Stimulated activated CD4-positive, alpha-beta T cell treated with anti-CD3 and anti-CD28 coated beads, TNF-alpha, amount 100 ng/mL, for 48 hours (primary cell): ENCODE measurements around the gene APEH.
"Not testable (repeated sequence)": the region's sequence is repeated elsewhere in the genome, so short reads cannot be mapped to it uniquely, and the experiment has no call there.

Source experiments
- DNase-seq, 3 donors: peaks; one replicate each; pipeline ENCODE4 v3.0.0-alpha.2; 2020; ENCODE audit warnings: low read depth in 3 of 3

Gene APEH

GRCh38 chr3:49689908-49690624, 15.9 kb downstream of the APEH start:
- DNase-seq, result not testable (repeated sequence)

GRCh38 chr3:49690856-49691255, 16.7 kb downstream of the APEH start:
- DNase-seq, result not testable (repeated sequence)

GRCh38 chr3:49691481-49691880, 17.3 kb downstream of the APEH start:
- not testable (repeated sequence) for DNase-seq

DNA sequence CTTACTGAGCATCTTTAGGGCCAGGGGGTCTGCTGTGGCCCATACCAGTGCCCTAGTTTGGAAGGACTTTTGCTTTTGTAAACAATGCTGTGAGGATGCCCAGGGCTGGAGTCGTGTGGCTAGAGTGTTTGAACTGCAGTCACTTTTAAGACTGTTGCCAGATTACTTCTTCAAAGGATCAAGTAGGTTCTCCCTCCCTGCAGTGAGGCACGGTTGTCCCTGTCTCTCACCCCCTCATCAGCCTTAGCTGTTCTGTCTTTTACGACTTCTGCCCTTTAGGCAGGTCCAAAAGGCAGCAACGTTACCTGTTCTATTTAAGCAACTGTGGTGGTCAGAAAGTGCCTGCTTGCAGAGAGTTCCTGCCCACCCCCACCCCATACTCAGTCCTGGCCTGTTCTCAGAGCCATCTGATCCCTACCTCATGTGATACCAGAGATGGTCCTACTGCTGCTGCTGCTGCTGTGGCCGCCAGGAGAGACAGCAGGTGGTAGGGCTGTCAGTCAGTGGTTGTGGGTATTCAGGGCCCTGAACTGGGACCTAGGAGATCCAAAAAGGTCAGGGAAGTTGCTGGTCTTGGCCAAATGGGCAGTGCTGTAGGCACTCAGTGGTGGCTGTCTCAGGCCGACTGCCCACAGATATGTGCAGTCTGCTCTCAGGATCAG, 20.4 kb downstream of the APEH start:
- not testable (repeated sequence) for DNase-seq

GRCh38 chr3:49695350-49696015, 21.3 kb downstream of the APEH start:
- DNase-seq, result not testable (repeated sequence)

- no peak for DNase-seq
These were observed 25.3 kb downstream of the APEH start for GRCh38 chr3:49699281-49699979.

- DNase-seq, result no peak
These were observed 25.9 kb downstream of the APEH start for GRCh38 chr3:49700014-49700413.

DNA sequence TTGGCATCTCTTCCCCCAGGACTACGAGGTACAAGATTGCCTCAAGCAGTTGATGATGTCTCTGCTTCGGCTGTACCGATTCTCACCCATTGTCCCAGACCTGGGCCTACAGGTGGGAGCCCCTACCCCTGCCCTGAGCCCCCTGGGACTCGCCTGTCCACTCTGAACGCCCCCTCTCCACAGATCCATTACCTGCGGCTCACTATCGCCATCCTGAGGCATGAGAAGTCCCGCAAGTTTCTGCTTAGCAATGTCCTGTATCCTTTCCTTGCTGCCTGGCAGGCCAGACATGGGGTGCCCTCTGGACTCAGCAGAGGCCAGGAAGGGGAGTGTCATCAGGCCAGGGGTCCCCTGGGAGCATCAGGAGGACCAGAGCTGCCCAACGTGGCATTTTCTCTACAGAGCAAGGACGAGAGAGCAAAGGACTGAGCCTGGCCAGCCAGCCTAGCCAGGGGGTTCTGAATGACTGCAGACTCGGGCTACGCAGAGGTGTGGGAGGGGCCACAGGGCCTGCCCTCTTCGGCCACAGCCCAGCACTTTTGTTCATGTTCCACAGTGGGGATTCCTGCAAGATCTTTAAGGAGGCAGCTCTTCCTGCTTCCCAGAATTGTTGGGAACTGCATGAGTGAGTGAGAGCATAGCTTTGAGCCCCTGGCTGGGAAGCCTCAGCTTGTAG, 26.4 kb downstream of the APEH start:
- no peak for DNase-seq

DNA sequence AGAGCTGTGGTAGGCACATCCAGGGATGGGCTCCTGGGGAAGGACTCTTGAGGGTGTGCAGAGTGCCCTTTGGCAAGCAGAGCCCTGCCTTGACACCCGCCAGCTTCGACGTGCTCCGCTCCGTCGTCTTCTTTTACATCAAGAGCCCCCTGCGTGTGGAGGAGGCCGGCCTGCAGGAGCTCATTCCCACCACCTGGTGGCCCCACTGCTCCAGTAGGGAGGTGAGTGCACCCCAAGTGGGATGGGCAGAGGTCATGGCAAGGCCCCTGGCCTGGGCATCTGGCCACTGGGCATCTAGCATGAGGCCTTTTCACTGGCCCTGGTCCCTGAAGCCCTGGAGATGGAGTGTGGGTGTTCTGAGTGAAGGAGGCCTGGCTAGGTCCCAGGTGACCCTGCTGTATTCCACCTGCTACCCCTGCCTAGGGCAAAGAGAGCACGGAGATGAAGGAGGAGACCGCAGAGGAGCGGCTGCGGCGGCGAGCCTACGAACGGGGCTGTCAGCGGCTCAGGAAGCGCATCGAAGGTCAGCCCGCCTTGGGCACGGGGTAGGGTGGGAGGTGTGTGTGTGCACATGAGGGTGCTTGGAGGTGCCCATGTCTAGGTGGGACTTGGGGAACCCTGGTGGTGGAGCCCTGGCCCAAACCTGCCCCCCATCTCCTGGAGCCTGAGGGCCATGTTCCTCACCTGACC, 27.4 kb downstream of the APEH start:
- DNase-seq, result no peak

- DNase-seq, result no peak
These were observed 28.5 kb downstream of the APEH start for GRCh38 chr3:49702672-49703071.

DNA sequence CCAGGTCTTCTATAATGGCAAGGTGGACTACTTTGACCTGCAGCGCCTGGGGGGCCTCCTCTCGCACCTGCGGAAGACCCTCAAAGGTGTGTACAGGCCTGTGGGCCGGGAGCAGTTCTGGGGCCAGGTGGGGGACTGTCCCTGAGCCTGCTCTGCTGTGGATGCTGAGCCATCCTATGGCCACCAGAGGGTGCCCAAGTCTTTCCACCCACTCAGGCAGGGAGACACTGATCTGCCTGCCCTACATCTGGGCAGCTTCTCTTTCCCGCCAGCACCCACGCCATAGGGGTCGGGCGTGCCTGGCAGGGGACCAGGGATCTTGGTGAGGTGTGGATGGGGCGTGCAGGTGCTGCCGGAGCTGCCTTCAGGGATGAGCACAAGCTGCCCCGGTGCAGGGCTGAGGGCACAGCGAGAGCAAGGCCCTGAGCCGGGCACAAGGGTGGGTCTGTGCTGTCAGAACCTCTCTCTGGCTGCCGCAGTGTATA, 29.3 kb downstream of the APEH start:
- DNase-seq, result peak in 1 of 3 donors; percentile 47

DNA sequence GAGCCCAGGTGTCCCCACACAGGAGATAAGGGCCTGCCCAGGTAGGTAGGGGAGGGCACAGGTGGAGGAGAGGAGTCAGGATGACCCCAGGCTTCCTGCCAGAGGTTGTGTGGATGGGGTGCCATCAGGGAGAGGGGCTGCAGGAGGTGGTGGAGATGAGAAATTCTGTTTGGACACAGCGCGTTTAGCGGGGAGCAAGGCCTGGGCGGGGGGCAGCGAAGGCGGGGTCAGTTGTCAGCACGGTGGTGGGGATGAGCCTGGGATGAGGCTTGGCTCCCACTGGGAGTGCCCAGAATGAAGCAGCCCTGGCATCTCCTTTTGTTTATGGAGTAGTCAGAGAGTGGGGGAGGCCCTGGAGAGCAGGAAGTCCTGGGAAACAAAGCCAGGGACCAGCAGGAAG, 29.8 kb downstream of the APEH start:
- no peak for DNase-seq

- no peak for DNase-seq
These were observed 30.5 kb downstream of the APEH start for GRCh38 chr3:49704629-49705028.

- DNase-seq, result no peak
These were observed 31.3 kb downstream of the APEH start for GRCh38 chr3:49705390-49705960.

DNA sequence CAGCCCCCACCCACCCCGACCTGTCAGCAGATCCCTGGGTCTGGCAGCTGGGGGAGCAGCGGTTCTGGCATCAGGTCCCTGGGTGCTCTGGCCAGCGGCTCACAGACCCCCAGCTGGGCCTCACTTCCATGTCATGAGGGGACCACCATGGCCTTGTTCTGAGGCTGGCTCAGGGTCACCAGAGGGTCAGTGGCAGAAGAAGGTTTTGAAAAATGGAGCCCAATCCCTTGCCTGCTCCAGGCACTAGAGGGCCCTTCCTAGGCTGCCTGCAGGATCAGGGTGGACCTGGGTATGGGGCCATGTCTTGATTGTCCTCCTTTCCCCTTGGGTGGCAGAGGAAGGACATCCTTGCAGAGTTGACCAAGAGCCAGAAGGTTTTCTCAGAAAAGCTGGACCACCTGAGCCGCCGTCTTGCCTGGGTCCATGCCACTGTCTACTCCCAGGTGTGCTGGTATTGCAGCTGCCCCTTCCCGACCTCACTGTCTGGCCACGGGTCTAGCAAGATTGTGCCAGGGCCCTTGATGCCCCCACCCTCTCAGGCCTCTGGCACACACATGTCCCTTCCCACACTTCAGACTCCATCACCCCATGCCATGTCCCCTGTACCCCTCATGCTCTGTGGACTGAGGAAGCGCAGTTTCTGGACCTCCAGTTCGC, 32.4 kb downstream of the APEH start:
- DNase-seq, result no peak

DNA sequence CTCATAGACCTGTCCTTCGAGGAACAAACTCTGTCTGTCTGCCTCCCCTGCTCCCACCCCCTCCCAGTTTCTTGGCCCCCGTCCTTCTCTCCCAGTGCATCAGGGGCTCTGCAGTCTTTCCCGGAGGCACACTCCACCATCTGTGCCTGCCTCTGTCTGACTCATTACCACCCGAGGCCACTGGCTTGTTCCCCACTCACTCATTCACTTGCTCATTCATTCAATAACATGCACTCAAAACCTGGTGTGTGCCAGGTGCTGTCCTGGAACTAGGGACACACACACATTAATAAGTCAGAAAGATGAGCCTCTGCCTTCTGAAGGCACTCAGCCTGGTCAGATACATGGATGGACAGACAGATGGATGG, 32.9 kb downstream of the APEH start:
- DNase-seq, result no peak

GRCh38 chr3:49709852-49710251, 35.7 kb downstream of the APEH start:
- DNase-seq, result no peak

- no peak for DNase-seq
These were observed 37.3 kb downstream of the APEH start for GRCh38 chr3:49711489-49711888.

DNA sequence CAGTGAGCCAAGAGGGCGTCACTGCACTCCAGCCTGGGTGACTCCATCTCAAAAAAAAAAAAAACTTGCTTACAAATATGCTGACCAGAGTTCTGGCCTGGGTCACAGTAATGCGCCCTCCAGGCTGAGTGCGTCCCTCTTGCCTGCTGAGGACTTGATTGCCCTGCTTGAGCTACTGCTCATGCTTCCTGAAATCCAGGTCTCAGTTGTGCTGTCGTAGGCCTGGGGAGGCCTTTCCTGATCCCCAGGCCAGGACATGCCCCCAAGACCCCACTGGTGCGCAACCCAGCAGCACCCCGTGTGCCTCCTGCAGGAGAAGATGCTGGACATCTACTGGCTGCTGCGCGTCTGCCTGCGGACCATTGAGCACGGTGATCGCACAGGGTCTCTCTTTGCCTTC, 38.0 kb downstream of the APEH start:
- DNase-seq, result no peak

DNA sequence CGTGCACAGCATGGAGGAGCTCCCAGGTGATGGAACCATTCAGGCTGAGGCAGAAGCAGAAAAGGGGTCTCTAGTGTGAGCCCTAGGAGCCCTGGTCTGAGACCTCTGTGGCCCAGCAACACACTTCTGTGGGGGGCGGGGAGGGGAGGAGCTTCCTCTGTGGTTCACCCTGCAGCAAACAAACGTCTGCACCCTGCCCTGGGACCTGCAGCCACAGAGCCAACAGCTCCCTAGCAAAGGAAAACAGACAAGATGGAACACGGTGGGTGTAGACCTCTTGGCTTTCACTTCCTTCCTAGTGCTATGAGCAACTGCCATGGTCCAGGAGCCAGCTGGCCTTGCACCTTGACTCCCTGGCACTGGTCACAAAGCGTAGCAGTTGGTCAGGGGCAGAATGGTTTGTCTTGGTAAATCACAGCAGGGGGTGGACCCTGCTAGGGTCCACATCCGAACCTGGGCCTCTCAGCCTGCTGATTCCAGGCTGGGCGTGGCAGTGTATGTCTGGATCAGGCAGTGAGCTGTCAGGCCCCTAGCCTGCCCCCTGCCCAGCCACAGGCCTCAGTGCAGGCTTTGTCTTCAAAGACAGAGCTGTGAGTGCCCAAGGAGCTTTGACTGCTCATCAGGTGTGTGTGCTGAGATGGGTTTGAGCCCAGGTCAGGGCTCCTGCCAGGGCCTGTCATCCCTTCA, 38.6 kb downstream of the APEH start:
- no peak for DNase-seq
